ENCODE results near the gene MTUS2.

Gene MTUS2

GRCh38 chr13:28978574-28978973 lies 158.4 kb downstream of the MTUS2 start:
- H3K27me3 ChIP-seq (ENCODE audit: insufficient read depth, low read length, poor library complexity) = no peaks in the 10 kb centered on the region
- ATAC-seq (ENCODE audit: insufficient read depth, low read depth) = no peak

DNA sequence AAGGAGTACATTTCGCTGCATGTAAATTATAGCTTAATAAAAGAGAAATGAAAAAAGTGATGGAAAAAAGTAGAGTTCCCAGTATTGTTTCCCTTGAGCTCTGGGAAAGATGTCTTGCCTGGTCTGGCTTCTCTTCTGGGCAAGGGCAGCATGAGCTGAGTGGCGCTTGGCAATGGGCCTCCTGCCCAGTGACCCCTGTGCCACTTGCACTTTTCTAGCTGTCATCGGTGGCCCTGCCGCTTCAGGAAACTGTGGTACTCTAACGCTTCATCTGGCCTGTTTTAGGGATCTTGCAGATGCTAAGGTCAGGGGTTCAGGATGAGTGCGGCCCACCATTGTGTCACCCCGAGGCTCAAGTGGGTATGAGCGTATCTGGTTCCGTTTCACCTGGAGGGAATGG lies 161.4 kb downstream of the MTUS2 start:
- no peak overlapping the region for H3K4me3 ChIP-seq (ENCODE audit: low read depth in 1 of 2, low read length in 2 of 2)
- no peaks in the 10 kb centered on the region for H4K20me1 ChIP-seq (ENCODE audit: insufficient read depth, low read length)
- no peak overlapping the region for H2AFZ ChIP-seq (ENCODE audit: low read depth, low read length)
- no peaks in the 10 kb centered on the region for H3K9me3 ChIP-seq (ENCODE audit: insufficient read depth, low read length, severe bottlenecking)
- H3K4me1 ChIP-seq (ENCODE audit: insufficient read depth, low read length) = no peaks in the 10 kb centered on the region
- H3K36me3 ChIP-seq (ENCODE audit: insufficient read depth, low read length) = no peaks in the 10 kb centered on the region
- no peaks in the 10 kb centered on the region for H3K79me2 ChIP-seq (ENCODE audit: insufficient read depth, low read length)
- H3K27ac ChIP-seq (ENCODE audit: low read length) = no peak overlapping the region
- TF ChIP-seq EZH2 (IDR thresholded peaks at IDR 0.05; ENCODE audit: borderline replicate concordance, low read depth, low read length, severe bottlenecking) (no peak), CTCF (IDR thresholded peaks at IDR 0.05; ENCODE audit: borderline replicate concordance, extremely low read depth, low read length, poor library complexity, severe bottlenecking) (no peak)
- DNase-seq (no peak), ATAC-seq (ENCODE audit: insufficient read depth, low read depth) (no peak)
- H3K9ac ChIP-seq (ENCODE audit: low read depth, low read length) = no peak overlapping the region
- H3K27me3 ChIP-seq (ENCODE audit: insufficient read depth, low read length, poor library complexity) = no peaks in the 10 kb centered on the region
- no peak overlapping the region for H3K4me2 ChIP-seq (ENCODE audit: insufficient read depth, low read length)

More at GRCh38 chr13:28978574-28978973, 158.4 kb downstream of the MTUS2 start:
- no peak overlapping the region for H3K4me3 ChIP-seq (ENCODE audit: low read depth in 1 of 2, low read length in 2 of 2)
- H3K9ac ChIP-seq (ENCODE audit: low read depth, low read length) = no peak overlapping the region
- no peaks in the 10 kb centered on the region for H3K9me3 ChIP-seq (ENCODE audit: insufficient read depth, low read length, severe bottlenecking)
- H3K4me1 ChIP-seq (ENCODE audit: insufficient read depth, low read length) = no peaks in the 10 kb centered on the region
- TF ChIP-seq CTCF (IDR thresholded peaks at IDR 0.05; ENCODE audit: borderline replicate concordance, extremely low read depth, low read length, poor library complexity, severe bottlenecking) (no peak), EZH2 (IDR thresholded peaks at IDR 0.05; ENCODE audit: borderline replicate concordance, low read depth, low read length, severe bottlenecking) (no peak)
- H3K36me3 ChIP-seq (ENCODE audit: insufficient read depth, low read length) = no peaks in the 10 kb centered on the region
- no peaks in the 10 kb centered on the region for H4K20me1 ChIP-seq (ENCODE audit: insufficient read depth, low read length)
- no peak overlapping the region for H3K27ac ChIP-seq (ENCODE audit: low read length)
- DNase-seq = no peak
- no peak overlapping the region for H2AFZ ChIP-seq (ENCODE audit: low read depth, low read length)
- H3K4me2 ChIP-seq (ENCODE audit: insufficient read depth, low read length) = no peak overlapping the region
- H3K79me2 ChIP-seq (ENCODE audit: insufficient read depth, low read length) = no peaks in the 10 kb centered on the region

GRCh38 chr13:28983641-28984040 lies 163.5 kb downstream of the MTUS2 start:
- Histone ChIP-seq H4K20me1 (ENCODE audit: insufficient read depth, low read length) (no peaks in the 10 kb centered on the region), H3K79me2 (ENCODE audit: insufficient read depth, low read length) (no peaks in the 10 kb centered on the region), H2AFZ (ENCODE audit: low read depth, low read length) (no peak overlapping the region), H3K4me1 (ENCODE audit: insufficient read depth, low read length) (no peaks in the 10 kb centered on the region), H3K9me3 (ENCODE audit: insufficient read depth, low read length, severe bottlenecking) (no peaks in the 10 kb centered on the region), H3K27me3 (ENCODE audit: insufficient read depth, low read length, poor library complexity) (no peaks in the 10 kb centered on the region), H3K27ac (ENCODE audit: low read length) (no peak overlapping the region), H3K36me3 (ENCODE audit: insufficient read depth, low read length) (no peaks in the 10 kb centered on the region), H3K4me3 (ENCODE audit: low read depth in 1 of 2, low read length in 2 of 2) (no peak overlapping the region), H3K4me2 (ENCODE audit: insufficient read depth, low read length) (no peak overlapping the region), H3K9ac (ENCODE audit: low read depth, low read length) (no peak overlapping the region)
- ATAC-seq (ENCODE audit: insufficient read depth, low read depth) = no peak
- TF ChIP-seq EZH2 (IDR thresholded peaks at IDR 0.05; ENCODE audit: borderline replicate concordance, low read depth, low read length, severe bottlenecking) (no peak), CTCF (IDR thresholded peaks at IDR 0.05; ENCODE audit: borderline replicate concordance, extremely low read depth, low read length, poor library complexity, severe bottlenecking) (no peak)
- DNase-seq = no peak

DNA sequence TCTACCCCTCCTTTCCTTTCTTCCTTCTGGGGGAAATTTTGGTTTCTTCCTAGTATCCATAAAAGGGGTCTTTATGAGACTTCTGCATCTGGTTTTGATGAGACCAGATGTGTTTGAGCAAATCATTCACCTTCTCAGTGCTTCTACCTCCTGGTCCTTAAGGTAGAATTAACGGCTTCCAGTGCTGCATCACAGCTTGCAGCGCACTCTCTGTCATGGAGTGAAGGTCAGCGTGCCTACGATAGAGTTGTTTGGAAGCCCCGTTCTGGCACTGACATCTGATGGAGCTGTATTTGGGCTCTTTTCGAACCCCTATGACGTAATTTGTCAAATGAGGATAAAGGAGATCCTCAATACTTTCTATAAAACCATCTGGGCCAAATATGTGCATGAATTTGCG lies 164.2 kb downstream of the MTUS2 start:
- no peak for TF ChIP-seq CTCF (IDR thresholded peaks at IDR 0.05; ENCODE audit: borderline replicate concordance, extremely low read depth, low read length, poor library complexity, severe bottlenecking)
- no peak for TF ChIP-seq EZH2 (IDR thresholded peaks at IDR 0.05; ENCODE audit: borderline replicate concordance, low read depth, low read length, severe bottlenecking)

More for the DNA sequence above, 164.2 kb downstream of the MTUS2 start:
- no peak for ATAC-seq (ENCODE audit: insufficient read depth, low read depth)
- Histone ChIP-seq H3K4me2 (ENCODE audit: insufficient read depth, low read length) (no peak overlapping the region), H3K9me3 (ENCODE audit: insufficient read depth, low read length, severe bottlenecking) (no peaks in the 10 kb centered on the region), H3K79me2 (ENCODE audit: insufficient read depth, low read length) (no peaks in the 10 kb centered on the region), H3K27me3 (ENCODE audit: insufficient read depth, low read length, poor library complexity) (no peaks in the 10 kb centered on the region), H3K36me3 (ENCODE audit: insufficient read depth, low read length) (no peaks in the 10 kb centered on the region), H3K4me1 (ENCODE audit: insufficient read depth, low read length) (no peaks in the 10 kb centered on the region), H3K27ac (ENCODE audit: low read length) (no peak overlapping the region), H2AFZ (ENCODE audit: low read depth, low read length) (no peak overlapping the region), H3K4me3 (ENCODE audit: low read depth in 1 of 2, low read length in 2 of 2) (no peak overlapping the region), H3K9ac (ENCODE audit: low read depth, low read length) (no peak overlapping the region), H4K20me1 (ENCODE audit: insufficient read depth, low read length) (no peaks in the 10 kb centered on the region)
- no peak for DNase-seq

Data from DND-41 (cell line).